GM23338 (cell line): ENCODE results near the gene FCRL5. TPM values are rescaled to one million over a fixed set of nuclear protein-coding genes. Genes with fewer than 3 reads are reported as not detected.
A peak's percentile ranks its signal among the peaks of the same experiment; 100 is the strongest.

Experiments
- ATAC-seq: fragments of 200-7000 bp; cut with Tn5 transposase; 3 replicates; pipeline ENCODE4 v1.9.1; 2020
- DNase-seq: peaks from one replicate; pipeline ENCODE4 v3.0.0-alpha.2; 2015; ENCODE audit warnings: low spot score
- H2AFZ ChIP-seq: fragments of 200-600 bp; sonication (generic); 2 replicates; pipeline ENCODE4 v1.8.0; 2016; ENCODE audit warnings: antibody characterized with exemption, mild to moderate bottlenecking, moderate library complexity
- H3F3A ChIP-seq: fragments of 200-600 bp; sonication (generic); replicated peaks from 2 replicates; pipeline ENCODE4 v1.8.0; 2017; ENCODE audit warnings: antibody characterized with exemption, mixed run types, low read depth
- H3K27ac ChIP-seq: fragments of 200-600 bp; sonication (generic); 2 replicates; pipeline ENCODE4 v1.6.1; 2016; ENCODE audit warnings: low read depth
- H3K27me3 ChIP-seq: fragments of 200-600 bp; sonication (generic); 2 replicates; pipeline ENCODE4 v1.8.0; 2016; ENCODE audit warnings: mild to moderate bottlenecking, mixed run types, moderate library complexity; ENCODE audit not compliant: insufficient read depth
- H3K36me3 ChIP-seq: fragments of 200-600 bp; sonication (generic); 2 replicates; pipeline ENCODE4 v1.8.0; 2016; ENCODE audit warnings: mild to moderate bottlenecking; ENCODE audit not compliant: insufficient read depth
- H3K4me1 ChIP-seq: fragments of 200-600 bp; sonication (generic); 2 replicates; pipeline ENCODE4 v1.8.0; 2016; ENCODE audit warnings: mild to moderate bottlenecking, moderate library complexity; ENCODE audit not compliant: insufficient read depth
- H3K4me2 ChIP-seq: fragments of 200-600 bp; sonication (generic); 2 replicates; pipeline ENCODE4 v1.7.1; 2017; ENCODE audit warnings: mixed run types
- H3K4me3 ChIP-seq: fragments of 200-600 bp; sonication (generic); 2 replicates; pipeline ENCODE4 v1.6.1; 2016; ENCODE audit warnings: mixed run types
- H3K79me2 ChIP-seq: fragments of 200-600 bp; sonication (generic); replicated peaks from 2 replicates; pipeline ENCODE4 v1.8.0; 2017; ENCODE audit warnings: mild to moderate bottlenecking; ENCODE audit not compliant: insufficient read depth
- H3K9me2 ChIP-seq: fragments of 200-600 bp; sonication (generic); 2 replicates; pipeline ENCODE4 v1.8.0; 2017; ENCODE audit not compliant: insufficient read depth
- H4K20me1 ChIP-seq: fragments of 200-600 bp; sonication (generic); replicated peaks from 2 replicates; pipeline ENCODE4 v1.8.0; 2017; ENCODE audit warnings: mild to moderate bottlenecking; ENCODE audit not compliant: insufficient read depth
- H3K27ac Mint-ChIP-seq: 2 replicates; pipeline ENCODE4 v1.8.0; 2020; ENCODE audit warnings: inconsistent platforms, mild to moderate bottlenecking, moderate library complexity, mixed read lengths
- H3K27me3 Mint-ChIP-seq: 3 replicates; pipeline ENCODE4 v1.8.0; 2022; ENCODE audit warnings: low read depth, mild to moderate bottlenecking, moderate library complexity, mixed read lengths, inconsistent platforms; ENCODE audit not compliant: insufficient read depth, poor library complexity
- H3K36me3 Mint-ChIP-seq: 3 replicates; pipeline ENCODE4 v1.8.0; 2021; ENCODE audit warnings: low read depth, mild to moderate bottlenecking, inconsistent platforms, moderate library complexity, mixed read lengths
- H3K4me1 Mint-ChIP-seq: 3 replicates; pipeline ENCODE4 v1.8.0; 2020; ENCODE audit warnings: mild to moderate bottlenecking, inconsistent platforms, mixed read lengths
- H3K4me3 Mint-ChIP-seq: 3 replicates; pipeline ENCODE4 v1.8.0; 2021; ENCODE audit warnings: moderate library complexity, mild to moderate bottlenecking, inconsistent platforms, mixed read lengths
- H3K9me3 Mint-ChIP-seq: 3 replicates; pipeline ENCODE4 v1.8.0; 2020; ENCODE audit warnings: moderate library complexity, mild to moderate bottlenecking, inconsistent platforms, mixed read lengths
- NANOG ChIP-seq: IDR thresholded peaks from 2 replicates; pipeline ENCODE4 v1.6.1; 2016; ENCODE audit warnings: antibody characterized with exemption, borderline replicate concordance
- POLR2AphosphoS5 ChIP-seq: IDR thresholded peaks from 2 replicates; pipeline ENCODE4 v1.6.1; 2016; ENCODE audit warnings: antibody characterized with exemption, low read depth
- STAT1 ChIP-seq: IDR thresholded peaks from one replicate; pipeline ENCODE4 v1.6.1; 2016; ENCODE audit warnings: antibody characterized with exemption; ENCODE audit not compliant: unreplicated experiment
- ZNF114 ChIP-seq: fragments of 250-450 bp; sonication (Bioruptor Pico); IDR thresholded peaks from 2 replicates; pipeline ENCODE4 v1.5.0; 2020; ENCODE audit warnings: mild to moderate bottlenecking, moderate library complexity
- ZNF331 ChIP-seq: fragments of 250-450 bp; sonication (Bioruptor Pico); IDR thresholded peaks from 2 replicates; pipeline ENCODE4 v1.5.0; 2020; ENCODE audit warnings: low read depth, mild to moderate bottlenecking, moderate library complexity
- polyA plus RNA-seq: library from polyadenylated mRNA; unstranded; fragments of >200 nt; fragmentation: Nextera tagmentation; extraction: Ambion mirVana; gene quantifications from 2 replicates; pipeline ENCODE4 v1.2.1, GENCODE V29; 2016
- total RNA-seq: library from RNA; depleted of rRNA; stranded (reverse); fragments of >200 nt; shearing (Covaris generic); gene quantifications from 2 replicates; pipeline ENCODE4 v1.2.3, GENCODE V29; 2014
- TF ChIP-seq, protein P1 (sequence below): IDR thresholded peaks from 2 replicates; pipeline ENCODE4 v1.6.1; 2016; ENCODE audit warnings: antibody characterized with exemption
- TF ChIP-seq, protein P2 (sequence below): IDR thresholded peaks from one replicate; pipeline ENCODE4 v1.6.1; 2018; ENCODE audit warnings: antibody characterized with exemption; ENCODE audit not compliant: unreplicated experiment
- TF ChIP-seq, protein P3 (sequence below): fragments of 250-450 bp; sonication (Bioruptor Pico); IDR thresholded peaks from 2 replicates; pipeline ENCODE4 v1.5.0; 2020; ENCODE audit warnings: mild to moderate bottlenecking, moderate library complexity

The FCRL5 gene
- total and polyA plus RNA-seq, 2 experiments from 2014 or later: 0.79 to 2.8 TPM

DNA sequence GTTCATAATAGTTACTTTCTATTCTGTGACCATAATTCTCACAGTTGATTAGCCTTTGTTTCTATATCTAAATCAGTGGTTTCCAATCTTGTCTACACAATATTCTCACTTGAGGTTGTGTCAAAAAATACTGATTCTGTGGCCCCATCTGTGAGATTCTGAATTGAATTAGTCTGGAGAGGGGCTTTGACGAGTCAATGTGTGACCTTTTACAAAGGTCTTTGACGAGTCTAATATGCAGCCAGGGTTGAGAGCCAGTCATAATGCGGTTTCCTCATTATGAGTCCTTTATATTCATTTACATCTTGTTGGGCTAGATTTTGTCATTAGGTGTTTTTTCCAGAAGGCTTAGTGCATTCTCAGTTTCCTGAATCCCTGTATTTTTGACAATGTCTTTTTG lies 19.7 kb downstream of the FCRL5 start:
- no peaks in the 10 kb centered on the region for H3K27me3 ChIP-seq
- ATAC-seq (no peak), DNase-seq (no peak)
- no peaks in the 10 kb centered on the region for H3K79me2 ChIP-seq
- no peak overlapping the region for H3K27ac ChIP-seq
- no peaks in the 10 kb centered on the region for H3K4me1 ChIP-seq
- peaks cover 15% of the 10 kb centered on the region for H3K9me3 Mint-ChIP-seq
- H3F3A ChIP-seq: no peaks in the 10 kb centered on the region
- 0 out of 2 replicates have a peak, but pooled peaks cover 3% of the 10 kb centered on the region for H3K9me2 ChIP-seq
- H3K4me1 Mint-ChIP-seq: peaks cover 6% of the 10 kb centered on the region; the same call in 2 of the 3 replicates
- no peak overlapping the region for H3K4me3 ChIP-seq
- H3K36me3 Mint-ChIP-seq: peaks cover 15% of the 10 kb centered on the region
- H3K27ac Mint-ChIP-seq: no peak overlapping the region
- H2AFZ ChIP-seq: no peak overlapping the region
- TF ChIP-seq, protein P1, sequence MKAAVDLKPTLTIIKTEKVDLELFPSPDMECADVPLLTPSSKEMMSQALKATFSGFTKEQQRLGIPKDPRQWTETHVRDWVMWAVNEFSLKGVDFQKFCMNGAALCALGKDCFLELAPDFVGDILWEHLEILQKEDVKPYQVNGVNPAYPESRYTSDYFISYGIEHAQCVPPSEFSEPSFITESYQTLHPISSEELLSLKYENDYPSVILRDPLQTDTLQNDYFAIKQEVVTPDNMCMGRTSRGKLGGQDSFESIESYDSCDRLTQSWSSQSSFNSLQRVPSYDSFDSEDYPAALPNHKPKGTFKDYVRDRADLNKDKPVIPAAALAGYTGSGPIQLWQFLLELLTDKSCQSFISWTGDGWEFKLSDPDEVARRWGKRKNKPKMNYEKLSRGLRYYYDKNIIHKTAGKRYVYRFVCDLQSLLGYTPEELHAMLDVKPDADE: no peak
- H3K4me2 ChIP-seq: no peak overlapping the region
- H4K20me1 ChIP-seq: no peaks in the 10 kb centered on the region
- H3K36me3 ChIP-seq: no peaks in the 10 kb centered on the region; the same call in 1 of the 2 replicates
- H3K4me3 Mint-ChIP-seq: no peak overlapping the region
- H3K27me3 Mint-ChIP-seq: no peaks in the 10 kb centered on the region

- H3K27ac Mint-ChIP-seq: no peak overlapping the region
- TF ChIP-seq NANOG (no peak), ZNF114 (CRISPR knock-in tag) (no peak), ZNF331 (no peak), POLR2AphosphoS5 (no peak), STAT1 (no peak)
- TF ChIP-seq, protein P1: no peak
- TF ChIP-seq, protein P2, sequence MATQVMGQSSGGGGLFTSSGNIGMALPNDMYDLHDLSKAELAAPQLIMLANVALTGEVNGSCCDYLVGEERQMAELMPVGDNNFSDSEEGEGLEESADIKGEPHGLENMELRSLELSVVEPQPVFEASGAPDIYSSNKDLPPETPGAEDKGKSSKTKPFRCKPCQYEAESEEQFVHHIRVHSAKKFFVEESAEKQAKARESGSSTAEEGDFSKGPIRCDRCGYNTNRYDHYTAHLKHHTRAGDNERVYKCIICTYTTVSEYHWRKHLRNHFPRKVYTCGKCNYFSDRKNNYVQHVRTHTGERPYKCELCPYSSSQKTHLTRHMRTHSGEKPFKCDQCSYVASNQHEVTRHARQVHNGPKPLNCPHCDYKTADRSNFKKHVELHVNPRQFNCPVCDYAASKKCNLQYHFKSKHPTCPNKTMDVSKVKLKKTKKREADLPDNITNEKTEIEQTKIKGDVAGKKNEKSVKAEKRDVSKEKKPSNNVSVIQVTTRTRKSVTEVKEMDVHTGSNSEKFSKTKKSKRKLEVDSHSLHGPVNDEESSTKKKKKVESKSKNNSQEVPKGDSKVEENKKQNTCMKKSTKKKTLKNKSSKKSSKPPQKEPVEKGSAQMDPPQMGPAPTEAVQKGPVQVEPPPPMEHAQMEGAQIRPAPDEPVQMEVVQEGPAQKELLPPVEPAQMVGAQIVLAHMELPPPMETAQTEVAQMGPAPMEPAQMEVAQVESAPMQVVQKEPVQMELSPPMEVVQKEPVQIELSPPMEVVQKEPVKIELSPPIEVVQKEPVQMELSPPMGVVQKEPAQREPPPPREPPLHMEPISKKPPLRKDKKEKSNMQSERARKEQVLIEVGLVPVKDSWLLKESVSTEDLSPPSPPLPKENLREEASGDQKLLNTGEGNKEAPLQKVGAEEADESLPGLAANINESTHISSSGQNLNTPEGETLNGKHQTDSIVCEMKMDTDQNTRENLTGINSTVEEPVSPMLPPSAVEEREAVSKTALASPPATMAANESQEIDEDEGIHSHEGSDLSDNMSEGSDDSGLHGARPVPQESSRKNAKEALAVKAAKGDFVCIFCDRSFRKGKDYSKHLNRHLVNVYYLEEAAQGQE: no peak
- TF ChIP-seq, protein P3, sequence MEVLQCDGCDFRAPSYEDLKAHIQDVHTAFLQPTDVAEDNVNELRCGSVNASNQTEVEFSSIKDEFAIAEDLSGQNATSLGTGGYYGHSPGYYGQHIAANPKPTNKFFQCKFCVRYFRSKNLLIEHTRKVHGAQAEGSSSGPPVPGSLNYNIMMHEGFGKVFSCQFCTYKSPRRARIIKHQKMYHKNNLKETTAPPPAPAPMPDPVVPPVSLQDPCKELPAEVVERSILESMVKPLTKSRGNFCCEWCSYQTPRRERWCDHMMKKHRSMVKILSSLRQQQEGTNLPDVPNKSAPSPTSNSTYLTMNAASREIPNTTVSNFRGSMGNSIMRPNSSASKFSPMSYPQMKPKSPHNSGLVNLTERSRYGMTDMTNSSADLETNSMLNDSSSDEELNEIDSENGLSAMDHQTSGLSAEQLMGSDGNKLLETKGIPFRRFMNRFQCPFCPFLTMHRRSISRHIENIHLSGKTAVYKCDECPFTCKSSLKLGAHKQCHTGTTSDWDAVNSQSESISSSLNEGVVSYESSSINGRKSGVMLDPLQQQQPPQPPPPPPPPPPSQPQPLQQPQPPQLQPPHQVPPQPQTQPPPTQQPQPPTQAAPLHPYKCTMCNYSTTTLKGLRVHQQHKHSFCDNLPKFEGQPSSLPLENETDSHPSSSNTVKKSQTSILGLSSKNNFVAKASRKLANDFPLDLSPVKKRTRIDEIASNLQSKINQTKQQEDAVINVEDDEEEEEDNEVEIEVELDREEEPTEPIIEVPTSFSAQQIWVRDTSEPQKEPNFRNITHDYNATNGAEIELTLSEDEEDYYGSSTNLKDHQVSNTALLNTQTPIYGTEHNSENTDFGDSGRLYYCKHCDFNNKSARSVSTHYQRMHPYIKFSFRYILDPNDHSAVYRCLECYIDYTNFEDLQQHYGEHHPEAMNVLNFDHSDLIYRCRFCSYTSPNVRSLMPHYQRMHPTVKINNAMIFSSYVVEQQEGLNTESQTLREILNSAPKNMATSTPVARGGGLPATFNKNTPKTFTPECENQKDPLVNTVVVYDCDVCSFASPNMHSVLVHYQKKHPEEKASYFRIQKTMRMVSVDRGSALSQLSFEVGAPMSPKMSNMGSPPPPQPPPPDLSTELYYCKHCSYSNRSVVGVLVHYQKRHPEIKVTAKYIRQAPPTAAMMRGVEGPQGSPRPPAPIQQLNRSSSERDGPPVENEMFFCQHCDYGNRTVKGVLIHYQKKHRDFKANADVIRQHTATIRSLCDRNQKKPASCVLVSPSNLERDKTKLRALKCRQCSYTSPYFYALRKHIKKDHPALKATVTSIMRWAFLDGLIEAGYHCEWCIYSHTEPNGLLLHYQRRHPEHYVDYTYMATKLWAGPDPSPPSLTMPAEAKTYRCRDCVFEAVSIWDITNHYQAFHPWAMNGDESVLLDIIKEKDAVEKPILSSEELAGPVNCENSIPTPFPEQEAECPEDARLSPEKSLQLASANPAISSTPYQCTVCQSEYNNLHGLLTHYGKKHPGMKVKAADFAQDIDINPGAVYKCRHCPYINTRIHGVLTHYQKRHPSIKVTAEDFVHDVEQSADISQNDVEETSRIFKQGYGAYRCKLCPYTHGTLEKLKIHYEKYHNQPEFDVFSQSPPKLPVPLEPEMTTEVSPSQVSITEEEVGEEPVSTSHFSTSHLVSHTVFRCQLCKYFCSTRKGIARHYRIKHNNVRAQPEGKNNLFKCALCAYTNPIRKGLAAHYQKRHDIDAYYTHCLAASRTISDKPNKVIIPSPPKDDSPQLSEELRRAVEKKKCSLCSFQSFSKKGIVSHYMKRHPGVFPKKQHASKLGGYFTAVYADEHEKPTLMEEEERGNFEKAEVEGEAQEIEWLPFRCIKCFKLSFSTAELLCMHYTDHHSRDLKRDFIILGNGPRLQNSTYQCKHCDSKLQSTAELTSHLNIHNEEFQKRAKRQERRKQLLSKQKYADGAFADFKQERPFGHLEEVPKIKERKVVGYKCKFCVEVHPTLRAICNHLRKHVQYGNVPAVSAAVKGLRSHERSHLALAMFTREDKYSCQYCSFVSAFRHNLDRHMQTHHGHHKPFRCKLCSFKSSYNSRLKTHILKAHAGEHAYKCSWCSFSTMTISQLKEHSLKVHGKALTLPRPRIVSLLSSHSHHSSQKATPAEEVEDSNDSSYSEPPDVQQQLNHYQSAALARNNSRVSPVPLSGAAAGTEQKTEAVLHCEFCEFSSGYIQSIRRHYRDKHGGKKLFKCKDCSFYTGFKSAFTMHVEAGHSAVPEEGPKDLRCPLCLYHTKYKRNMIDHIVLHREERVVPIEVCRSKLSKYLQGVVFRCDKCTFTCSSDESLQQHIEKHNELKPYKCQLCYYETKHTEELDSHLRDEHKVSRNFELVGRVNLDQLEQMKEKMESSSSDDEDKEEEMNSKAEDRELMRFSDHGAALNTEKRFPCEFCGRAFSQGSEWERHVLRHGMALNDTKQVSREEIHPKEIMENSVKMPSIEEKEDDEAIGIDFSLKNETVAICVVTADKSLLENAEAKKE (CRISPR knock-in tag): no peak
These were observed 28.4 kb downstream of the FCRL5 start for GRCh38 chr1:157523774-157524493.

More at GRCh38 chr1:157523774-157524493, 28.4 kb downstream of the FCRL5 start:
- no peak overlapping the region for H3K4me3 Mint-ChIP-seq
- ATAC-seq (no peak), DNase-seq (no peak)
- Histone ChIP-seq H3K27me3 (no peaks in the 10 kb centered on the region), H4K20me1 (no peaks in the 10 kb centered on the region), H3K4me1 (no peaks in the 10 kb centered on the region), H3K4me2 (no peak overlapping the region), H3K9me2 (0 out of 2 replicates have a peak, but pooled peaks cover 19% of the 10 kb centered on the region), H2AFZ (peak overlapping the region; percentile 52; the same call in 1 of the 2 replicates), H3K36me3 (no peaks in the 10 kb centered on the region), H3K4me3 (no peak overlapping the region), H3K79me2 (no peaks in the 10 kb centered on the region), H3K27ac (no peak overlapping the region), H3F3A (no peaks in the 10 kb centered on the region)
- H3K9me3 Mint-ChIP-seq: no peaks in the 10 kb centered on the region
- H3K36me3 Mint-ChIP-seq: no peaks in the 10 kb centered on the region
- no peaks in the 10 kb centered on the region for H3K27me3 Mint-ChIP-seq
- no peaks in the 10 kb centered on the region; the same call in 2 of the 3 replicates for H3K4me1 Mint-ChIP-seq
